Stimulated activated CD8-positive, alpha-beta memory T cell treated with anti-CD3 and anti-CD28 coated beads, Interleukin-15, amount 100 ng/mL, for 4 hours (primary cell): ENCODE measurements around the gene PLEKHH3.
"Not testable (repeated sequence)": the region's sequence is repeated elsewhere in the genome, so short reads cannot be mapped to it uniquely, and the experiment has no call there.

ENCODE experiments used
- DNase-seq, 2 donors: peaks; one replicate each; pipeline ENCODE4 v3.0.0-alpha.2; 2020; ENCODE audit warnings: low read depth in 2 of 2

PLEKHH3 gene

DNA sequence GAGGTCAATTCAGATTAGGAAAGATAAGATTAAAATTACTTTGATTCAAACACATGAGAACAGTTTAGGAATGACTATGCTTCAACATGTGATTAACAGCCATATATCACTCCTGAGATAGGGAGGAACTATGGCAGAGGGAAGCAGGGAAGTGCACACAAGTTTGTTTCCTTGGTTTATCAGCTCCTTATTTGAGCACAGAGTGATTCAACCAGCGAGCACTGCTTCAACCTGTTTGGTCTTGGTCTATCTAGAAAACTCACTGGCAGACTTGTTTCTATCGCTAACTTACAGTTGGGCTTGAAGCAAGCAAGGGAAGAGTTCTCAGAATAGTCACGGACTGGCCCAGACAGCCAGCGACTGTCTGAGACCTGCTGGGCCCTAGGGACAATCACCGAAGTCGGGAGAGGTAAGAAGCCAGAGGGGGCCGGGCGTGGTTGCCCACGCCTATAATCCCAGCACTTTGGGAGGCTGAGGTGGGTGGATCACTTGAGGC lies 43.8 kb downstream of the PLEKHH3 start:
- DNase-seq: no peak

- no peak for DNase-seq
These were observed 47.3 kb downstream of the PLEKHH3 start for GRCh38 chr17:42629411-42630009.

- not testable (repeated sequence) for DNase-seq
These were observed 49.6 kb downstream of the PLEKHH3 start for GRCh38 chr17:42627032-42627764.

DNA sequence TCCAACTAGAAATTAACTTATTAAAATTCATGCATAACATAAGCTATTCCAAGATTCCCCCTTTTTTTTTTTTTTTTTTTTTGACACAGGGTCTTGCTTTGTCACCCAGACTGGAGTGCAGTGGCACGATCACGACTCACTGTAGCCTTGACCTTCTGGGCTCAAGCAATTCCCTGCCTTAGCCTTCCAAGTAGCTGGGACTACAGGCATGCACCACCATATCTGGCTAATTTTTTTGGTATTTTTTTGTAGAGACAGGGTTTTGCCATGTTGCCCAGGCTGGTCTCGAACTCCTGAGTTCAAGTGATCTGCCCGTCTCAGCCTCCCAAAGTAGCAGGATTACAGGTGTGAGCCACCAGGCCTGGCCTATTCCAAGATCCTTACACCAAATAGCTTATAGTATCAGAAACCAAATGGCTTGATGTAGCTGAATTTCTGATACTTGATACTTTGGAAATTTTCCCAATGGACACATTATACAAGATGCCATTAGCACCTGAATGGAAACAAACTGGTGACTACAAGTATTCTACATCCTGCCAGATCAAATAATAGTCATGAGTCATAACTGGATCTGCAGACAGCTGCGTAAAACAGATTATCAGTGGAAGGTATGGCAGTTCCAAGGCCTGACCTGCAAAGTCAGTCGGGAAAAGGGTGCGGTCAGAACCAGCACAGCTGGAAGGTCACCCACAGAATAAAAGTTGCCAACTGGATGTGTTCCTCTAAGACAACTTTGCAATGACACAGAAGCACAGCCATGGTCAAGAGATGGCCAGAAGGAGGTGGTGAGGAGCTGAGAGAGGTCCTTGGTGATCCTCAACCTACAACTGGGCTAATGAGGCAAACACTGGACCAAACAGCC lies 52.8 kb downstream of the PLEKHH3 start:
- no peak for DNase-seq

- DNase-seq: no peak
These were observed 53.5 kb downstream of the PLEKHH3 start for GRCh38 chr17:42623271-42623670.

- not testable (repeated sequence) for DNase-seq
These were observed 54.8 kb downstream of the PLEKHH3 start for GRCh38 chr17:42621987-42622386.

DNA sequence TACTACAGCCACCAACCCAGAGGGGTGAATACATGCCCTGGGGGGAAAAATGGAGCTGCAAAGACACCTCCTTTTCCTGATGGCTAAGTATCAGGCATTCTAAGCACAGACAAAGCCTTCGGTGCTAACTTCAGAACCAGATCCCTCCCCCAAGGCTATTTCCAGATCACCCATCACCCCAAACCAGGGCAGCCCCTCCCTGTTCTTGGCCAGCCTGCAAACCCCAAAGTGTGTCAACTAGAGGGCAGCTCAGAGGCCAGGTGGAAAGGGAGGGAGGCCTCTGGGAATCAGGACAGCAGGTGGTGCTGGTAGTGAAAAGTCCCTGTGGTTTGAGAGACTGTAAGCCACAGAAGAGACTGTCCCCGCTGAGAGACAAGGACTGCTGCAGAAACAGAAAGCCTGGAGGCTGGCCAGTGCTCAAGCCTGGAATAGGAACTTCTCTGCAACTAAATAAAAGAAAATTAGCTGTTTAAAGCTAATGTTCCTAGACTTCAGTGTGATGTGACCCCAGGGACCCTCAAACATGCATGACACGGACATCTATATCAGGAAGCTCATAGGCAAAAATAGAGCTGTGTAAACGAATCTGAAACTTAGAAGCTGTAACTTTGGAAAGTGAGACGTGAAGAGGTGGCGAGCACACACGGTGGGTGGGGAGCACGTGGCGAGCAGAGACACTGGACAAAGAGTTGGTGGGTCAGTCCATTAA lies 58.2 kb downstream of the PLEKHH3 start:
- DNase-seq: no peak

DNA sequence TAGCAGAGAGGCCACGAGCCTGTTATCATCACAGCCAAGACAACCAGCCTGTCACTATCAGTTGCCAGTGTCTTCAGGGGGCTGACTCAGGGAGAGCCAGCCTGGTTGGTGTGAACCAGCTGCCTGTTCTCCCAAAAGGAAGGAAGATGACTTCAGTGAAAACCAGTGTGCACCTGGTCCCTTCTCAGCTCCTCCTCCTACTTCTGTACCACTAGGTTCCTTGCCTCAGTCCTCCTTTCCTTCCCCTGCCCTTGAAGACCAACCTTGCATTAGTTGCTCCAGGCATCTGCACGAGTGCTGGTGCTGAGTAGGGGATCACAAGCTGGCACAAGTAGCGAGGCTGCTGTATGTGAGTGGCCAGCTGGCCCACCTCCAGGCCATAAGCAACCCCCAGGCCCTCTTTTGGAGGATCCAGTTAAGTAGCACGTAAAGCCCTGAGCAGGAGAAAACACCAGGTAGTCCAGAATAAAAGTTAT lies 58.8 kb downstream of the PLEKHH3 start:
- no peak for DNase-seq
